MM.1S (cell line): Measurements from ENCODE around the gene RBM47.

Source experiments
- CTCF ChIP-seq: fragments of 300-600 bp; sonication (generic); IDR thresholded peaks from 2 replicates; pipeline ENCODE4 v1.5.1; 2016; ENCODE audit warnings: antibody characterized with exemption, low read length, mixed read lengths
- EZH2 ChIP-seq: fragments of 300-600 bp; sonication (generic); optimal IDR thresholded peaks from 2 replicates; pipeline ENCODE3; 2017; ENCODE audit warnings: low read depth, mild to moderate bottlenecking, antibody characterized with exemption, low read length, mixed read lengths
- EZH2phosphoT487 ChIP-seq: fragments of 300-600 bp; sonication (generic); IDR thresholded peaks from 2 replicates; pipeline ENCODE4 v1.6.1; 2018; ENCODE audit warnings: antibody characterized with exemption, low read length

GRCh38 chr4:40645586-40645985 lies 15.9 kb upstream of the RBM47 start:
- TF ChIP-seq CTCF (no peak), EZH2 (no peak), EZH2phosphoT487 (no peak)
